SJCRH30 (cell line): ENCODE data around the gene ILKAP. TPM values are rescaled to one million over a fixed set of nuclear protein-coding genes. Genes with fewer than 3 reads are reported as not detected.
A peak's percentile ranks its signal among the peaks of the same experiment; 100 is the strongest.

Experiments used
- DNase-seq, 2 experiments: peaks; one replicate each; pipeline ENCODE4 v3.0.0-alpha.2; 2015 to 2020
- H3K27ac ChIP-seq: fragments of 250-450 bp; sonication (Bioruptor Pico); 2 replicates; pipeline ENCODE4 v1.5.1; 2020; ENCODE audit warnings: mild to moderate bottlenecking, moderate library complexity
- H3K27me3 ChIP-seq: fragments of 250-450 bp; sonication (Bioruptor Pico); 2 replicates; pipeline ENCODE4 v1.5.1; 2020; ENCODE audit warnings: mild to moderate bottlenecking, moderate library complexity
- H3K36me3 ChIP-seq: fragments of 250-450 bp; sonication (Bioruptor Pico); 2 replicates; pipeline ENCODE4 v1.5.1; 2020; ENCODE audit warnings: mild to moderate bottlenecking, moderate library complexity
- H3K4me1 ChIP-seq: fragments of 250-450 bp; sonication (Bioruptor Pico); 2 replicates; pipeline ENCODE4 v1.5.1; 2020; ENCODE audit warnings: mild to moderate bottlenecking, moderate library complexity
- H3K4me3 ChIP-seq: fragments of 250-450 bp; sonication (Bioruptor Pico); 2 replicates; pipeline ENCODE4 v1.5.1; 2020; ENCODE audit warnings: mild to moderate bottlenecking, moderate library complexity
- H3K9me3 ChIP-seq: fragments of 250-450 bp; sonication (Bioruptor Pico); replicated peaks from 2 replicates; pipeline ENCODE4 v1.5.1; 2020; ENCODE audit warnings: mild to moderate bottlenecking, moderate library complexity
- total RNA-seq: library from RNA; depleted of rRNA; stranded (reverse); fragments of >200 nt; shearing (Covaris generic); gene quantifications from 2 replicates; pipeline ENCODE4 v1.2.3, GENCODE V29; 2014

The ILKAP gene
- total RNA-seq, 1 experiment from 2014 or later: 71.1 TPM

GRCh38 chr2:238149841-238150572 lies 53.5 kb downstream of the ILKAP start:
- no peaks in the 10 kb centered on the region for H3K27me3 ChIP-seq
- DNase-seq: peak; percentile 94 to 95
- H3K9me3 ChIP-seq: no peaks in the 10 kb centered on the region
- H3K27ac ChIP-seq: peak overlapping the region; percentile 65
- peaks cover 25% of the 10 kb centered on the region for H3K4me1 ChIP-seq
- H3K36me3 ChIP-seq: no peaks in the 10 kb centered on the region
- no peak overlapping the region for H3K4me3 ChIP-seq

GRCh38 chr2:238148981-238149380 lies 54.5 kb downstream of the ILKAP start:
- H3K36me3 ChIP-seq: no peaks in the 10 kb centered on the region
- peaks cover 24% of the 10 kb centered on the region for H3K4me1 ChIP-seq
- H3K27me3 ChIP-seq: no peaks in the 10 kb centered on the region
- no peak overlapping the region for H3K4me3 ChIP-seq
- DNase-seq: no peak
- H3K27ac ChIP-seq: peak overlapping the region; percentile 65; the same call in 1 of the 2 replicates
- H3K9me3 ChIP-seq: no peaks in the 10 kb centered on the region

GRCh38 chr2:238146884-238147544 lies 56.5 kb downstream of the ILKAP start:
- H3K27me3 ChIP-seq: no peaks in the 10 kb centered on the region
- no peak for DNase-seq
- H3K4me1 ChIP-seq: peaks cover 44% of the 10 kb centered on the region
- H3K4me3 ChIP-seq: no peak overlapping the region
- no peaks in the 10 kb centered on the region for H3K9me3 ChIP-seq
- no peak overlapping the region for H3K27ac ChIP-seq
- no peaks in the 10 kb centered on the region for H3K36me3 ChIP-seq

- no peaks in the 10 kb centered on the region for H3K36me3 ChIP-seq
- peaks cover 48% of the 10 kb centered on the region for H3K4me1 ChIP-seq
- H3K27me3 ChIP-seq: no peaks in the 10 kb centered on the region
- H3K27ac ChIP-seq: no peak overlapping the region
- DNase-seq: no peak
- H3K4me3 ChIP-seq: no peak overlapping the region
- no peaks in the 10 kb centered on the region for H3K9me3 ChIP-seq
Observed at GRCh38 chr2:238145851-238146250, 57.6 kb downstream of the ILKAP start.

GRCh38 chr2:238145046-238145445 lies 58.4 kb downstream of the ILKAP start:
- Histone ChIP-seq H3K36me3 (no peaks in the 10 kb centered on the region), H3K27me3 (no peaks in the 10 kb centered on the region), H3K4me1 (peaks cover 41% of the 10 kb centered on the region)

GRCh38 chr2:238144262-238144661 lies 59.2 kb downstream of the ILKAP start:
- H3K4me1 ChIP-seq: peaks cover 43% of the 10 kb centered on the region
- H3K27ac ChIP-seq: peak overlapping the region; percentile 57; the same call in 1 of the 2 replicates
- DNase-seq: no peak
- no peaks in the 10 kb centered on the region for H3K36me3 ChIP-seq
- H3K9me3 ChIP-seq: no peaks in the 10 kb centered on the region
- no peaks in the 10 kb centered on the region for H3K27me3 ChIP-seq
- H3K4me3 ChIP-seq: no peak overlapping the region

More at GRCh38 chr2:238145046-238145445, 58.4 kb downstream of the ILKAP start:
- no peaks in the 10 kb centered on the region for H3K9me3 ChIP-seq
- H3K4me3 ChIP-seq: no peak overlapping the region
- H3K27ac ChIP-seq: no peak overlapping the region
- DNase-seq: no peak

GRCh38 chr2:238143239-238143951 lies 60.1 kb downstream of the ILKAP start:
- Histone ChIP-seq H3K27ac (peak overlapping the region; percentile 57), H3K4me1 (peaks cover 47% of the 10 kb centered on the region), H3K27me3 (no peaks in the 10 kb centered on the region), H3K4me3 (no peak overlapping the region), H3K36me3 (no peaks in the 10 kb centered on the region), H3K9me3 (no peaks in the 10 kb centered on the region)
- DNase-seq: peak; percentile 89 to 93

GRCh38 chr2:238142382-238143205 lies 60.9 kb downstream of the ILKAP start:
- no peaks in the 10 kb centered on the region for H3K36me3 ChIP-seq
- H3K4me3 ChIP-seq: no peak overlapping the region
- DNase-seq: peak; percentile 36 to 51
- H3K27ac ChIP-seq: peak overlapping the region; percentile 57; the same call in 1 of the 2 replicates
- no peaks in the 10 kb centered on the region for H3K9me3 ChIP-seq
- no peaks in the 10 kb centered on the region for H3K27me3 ChIP-seq
- H3K4me1 ChIP-seq: peaks cover 55% of the 10 kb centered on the region

GRCh38 chr2:238141541-238142318 lies 61.8 kb downstream of the ILKAP start:
- peak; percentile 75 to 78 for DNase-seq
- Histone ChIP-seq H3K27ac (peak overlapping the region; percentile 57; the same call in 1 of the 2 replicates), H3K36me3 (no peaks in the 10 kb centered on the region), H3K4me3 (no peak overlapping the region), H3K27me3 (no peaks in the 10 kb centered on the region), H3K9me3 (no peaks in the 10 kb centered on the region), H3K4me1 (peaks cover 59% of the 10 kb centered on the region)

GRCh38 chr2:238140721-238141540 lies 62.6 kb downstream of the ILKAP start:
- Histone ChIP-seq H3K4me1 (peaks cover 63% of the 10 kb centered on the region), H3K36me3 (no peaks in the 10 kb centered on the region), H3K9me3 (no peaks in the 10 kb centered on the region), H3K4me3 (no peak overlapping the region), H3K27me3 (no peaks in the 10 kb centered on the region), H3K27ac (no peak overlapping the region)
- DNase-seq: no peak

GRCh38 chr2:238140040-238140439 lies 63.5 kb downstream of the ILKAP start:
- no peaks in the 10 kb centered on the region for H3K36me3 ChIP-seq
- H3K27me3 ChIP-seq: no peaks in the 10 kb centered on the region
- no peak overlapping the region for H3K27ac ChIP-seq
- peaks cover 63% of the 10 kb centered on the region for H3K4me1 ChIP-seq
- H3K4me3 ChIP-seq: no peak overlapping the region
- no peaks in the 10 kb centered on the region for H3K9me3 ChIP-seq
- DNase-seq: no peak

- H3K36me3 ChIP-seq: no peaks in the 10 kb centered on the region
- peaks cover 67% of the 10 kb centered on the region for H3K4me1 ChIP-seq
- H3K4me3 ChIP-seq: peak overlapping the region; percentile 56
- peak; percentile 43 to 53 for DNase-seq
- H3K27ac ChIP-seq: peak overlapping the region; percentile 47
- H3K9me3 ChIP-seq: no peaks in the 10 kb centered on the region
- H3K27me3 ChIP-seq: no peaks in the 10 kb centered on the region
Observed at GRCh38 chr2:238139196-238140039, 64.1 kb downstream of the ILKAP start.
